HT-29 (cell line): ENCODE measurements around the gene ANTXR1. TPM values are rescaled to one million over a fixed set of nuclear protein-coding genes. Genes with fewer than 3 reads are reported as not detected.

ENCODE experiments used
- DNase-seq: peaks from one replicate; pipeline ENCODE4 v3.0.0-alpha.2; 2015; ENCODE audit warnings: low spot score
- total RNA-seq: library from RNA; depleted of rRNA; stranded (reverse); fragments of >200 nt; shearing (Covaris generic); gene quantifications from 2 replicates; pipeline ENCODE4 v1.2.3, GENCODE V29; 2014

The ANTXR1 gene
- total RNA-seq, 1 experiment from 2014 or later, result not detected

DNA sequence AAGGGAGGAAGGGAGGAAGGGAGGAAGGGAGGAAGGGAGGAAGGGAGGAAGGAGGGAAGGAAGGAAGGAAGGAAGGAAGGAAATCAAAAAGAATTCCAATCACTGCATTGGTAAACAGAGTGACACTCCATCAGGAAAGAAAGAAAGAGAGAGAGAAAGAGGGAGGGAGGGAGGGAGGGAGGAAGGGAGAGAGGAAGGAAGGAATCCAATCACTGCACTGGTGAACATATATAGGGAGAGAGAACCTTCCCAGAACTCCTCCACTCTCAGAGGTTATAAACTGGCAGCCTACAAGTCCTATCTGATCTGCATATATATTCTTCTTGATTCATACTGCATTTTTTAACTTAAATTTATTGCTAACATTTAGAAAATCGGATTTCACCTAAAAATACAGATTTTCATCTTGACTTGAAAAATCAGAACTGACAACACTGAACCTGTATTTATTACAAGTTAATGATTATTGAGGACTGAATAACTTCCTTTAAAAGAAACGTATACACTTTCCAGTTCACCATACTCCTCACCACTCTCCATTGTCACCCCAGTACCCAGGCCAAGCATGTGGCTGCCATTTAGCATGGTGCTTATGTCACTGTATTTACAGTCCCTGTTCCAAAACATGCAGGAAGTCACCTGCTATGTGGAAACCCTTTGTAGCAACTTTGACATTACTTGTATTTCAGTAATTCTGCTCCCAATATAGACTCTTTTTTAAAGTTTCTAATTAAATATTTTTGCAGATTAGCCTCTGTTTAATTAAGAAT is 83.5 kb downstream of the ANTXR1 start:
- DNase-seq, result no peak

DNA sequence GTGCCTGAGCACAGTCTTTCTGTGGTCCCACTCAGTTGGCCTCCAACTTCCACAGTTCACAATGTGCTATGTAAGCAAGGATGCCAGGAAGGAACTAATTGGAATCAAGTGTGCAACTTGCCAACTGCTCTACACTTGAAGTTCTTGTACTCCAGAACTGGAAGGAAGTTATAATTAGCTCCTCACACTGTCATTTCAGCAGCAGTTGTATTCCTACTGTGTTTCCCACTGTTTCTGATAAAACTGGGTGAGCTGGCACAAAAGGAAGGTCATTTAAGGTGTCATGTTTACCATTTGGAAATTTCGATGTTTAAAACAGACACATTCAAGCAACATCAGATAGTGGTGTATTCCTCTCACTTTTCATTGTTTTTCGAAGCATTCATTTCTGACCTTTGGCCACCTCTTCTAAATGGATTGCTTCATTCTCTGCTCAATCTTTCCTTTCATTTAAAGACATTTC is 84.2 kb downstream of the ANTXR1 start:
- DNase-seq, result no peak

DNA sequence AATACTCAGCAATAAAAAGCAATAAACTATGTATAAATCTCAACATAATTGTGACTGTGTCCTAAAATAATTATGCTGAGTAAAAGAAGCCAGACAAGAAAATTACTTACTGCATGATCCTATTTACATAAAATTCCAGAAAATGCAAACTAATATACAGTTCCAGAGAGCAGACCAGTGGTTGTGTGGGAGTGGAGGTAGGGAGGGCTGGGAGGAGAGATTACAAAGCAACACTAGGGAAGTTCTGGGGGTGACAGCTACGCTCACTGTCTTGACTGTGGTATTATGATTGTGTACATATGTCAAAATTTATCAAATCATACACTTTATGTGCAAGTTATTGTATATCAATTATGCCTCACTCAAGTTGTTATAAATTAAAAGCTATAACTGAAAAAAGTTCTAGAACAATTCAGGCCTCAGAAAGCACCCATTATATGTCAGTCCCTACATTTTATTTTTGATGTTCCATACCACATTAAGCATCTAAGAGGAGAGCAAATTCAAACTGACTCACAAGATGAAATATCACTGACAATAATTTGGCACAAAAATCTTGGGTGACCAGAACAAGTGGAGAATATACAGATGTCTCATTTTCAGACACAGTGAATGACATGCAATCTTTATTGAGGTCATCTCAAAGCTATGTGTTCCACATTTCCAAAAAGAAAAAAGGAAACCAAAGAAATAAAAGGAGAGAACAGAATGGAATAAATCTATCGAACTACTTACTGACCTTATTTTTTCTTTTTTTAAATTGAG is 85.1 kb downstream of the ANTXR1 start:
- DNase-seq, result no peak

DNA sequence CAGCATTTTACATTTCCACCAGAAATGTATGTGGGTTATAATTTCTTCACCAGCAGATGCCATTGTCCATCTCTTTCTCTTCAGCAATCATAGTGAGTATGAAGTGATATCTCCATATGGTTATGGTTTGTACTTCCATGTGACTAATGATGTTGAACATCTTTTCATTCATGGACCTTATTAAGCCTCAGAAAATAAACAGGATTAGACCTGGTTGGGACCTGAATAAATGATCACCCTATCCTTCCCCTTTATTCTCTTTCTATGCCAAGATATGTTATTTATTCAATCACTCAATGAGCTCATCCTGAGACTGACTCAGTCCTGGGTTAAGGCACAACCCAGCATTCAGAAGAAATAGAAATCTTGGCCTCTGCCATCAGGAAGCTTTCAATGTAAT is 86.6 kb downstream of the ANTXR1 start:
- DNase-seq, result no peak

DNA sequence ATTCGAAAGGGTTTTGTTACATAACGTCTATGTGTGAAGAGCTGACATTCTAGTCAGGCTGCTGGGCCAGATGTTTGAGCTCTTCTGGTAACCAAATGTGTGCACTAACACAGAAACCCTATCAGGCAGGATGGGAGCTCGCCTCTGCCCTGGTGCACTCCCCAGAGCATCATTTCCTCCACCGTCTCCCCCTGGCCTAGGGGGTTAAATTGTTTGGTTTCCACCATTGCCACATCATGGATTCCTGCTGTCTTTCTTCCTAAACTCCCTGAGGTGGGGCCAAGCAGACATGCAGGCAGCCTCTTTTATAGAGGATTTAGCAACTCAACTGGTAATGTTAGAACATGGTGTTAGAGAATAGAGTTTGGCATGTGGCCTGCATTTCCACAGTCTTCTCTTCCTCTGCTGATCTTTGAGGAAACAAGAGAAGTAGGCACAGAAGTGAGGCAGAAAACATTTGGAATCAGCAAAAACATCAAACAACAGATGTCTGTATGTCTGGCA is 87.3 kb downstream of the ANTXR1 start:
- no peak for DNase-seq

DNA sequence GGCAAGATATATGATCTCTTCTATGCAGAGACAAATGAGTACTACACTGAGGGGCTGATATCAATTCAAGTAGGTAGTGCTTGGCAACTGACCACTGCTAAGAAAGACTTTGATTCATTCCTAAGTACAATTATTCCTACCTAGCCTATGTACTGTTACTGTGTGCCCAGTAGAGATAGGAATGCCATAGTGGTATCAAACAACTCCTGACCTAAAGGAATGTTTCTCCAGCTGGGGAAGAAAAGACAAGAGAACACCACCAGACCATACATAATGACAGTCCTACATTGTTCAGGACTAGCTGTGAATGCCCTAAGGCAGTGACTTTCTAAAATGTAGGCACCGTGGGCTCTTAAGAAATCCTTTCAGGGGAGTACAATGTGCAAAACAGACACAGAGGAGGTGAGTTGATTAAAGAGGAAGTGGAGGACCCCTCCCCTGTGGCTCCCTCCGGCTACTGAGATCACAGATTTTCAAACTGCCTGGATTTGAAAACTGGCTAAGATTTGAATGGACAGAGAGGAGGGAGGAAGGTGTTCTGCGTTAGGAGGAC is 89.1 kb downstream of the ANTXR1 start:
- DNase-seq, result no peak

DNA sequence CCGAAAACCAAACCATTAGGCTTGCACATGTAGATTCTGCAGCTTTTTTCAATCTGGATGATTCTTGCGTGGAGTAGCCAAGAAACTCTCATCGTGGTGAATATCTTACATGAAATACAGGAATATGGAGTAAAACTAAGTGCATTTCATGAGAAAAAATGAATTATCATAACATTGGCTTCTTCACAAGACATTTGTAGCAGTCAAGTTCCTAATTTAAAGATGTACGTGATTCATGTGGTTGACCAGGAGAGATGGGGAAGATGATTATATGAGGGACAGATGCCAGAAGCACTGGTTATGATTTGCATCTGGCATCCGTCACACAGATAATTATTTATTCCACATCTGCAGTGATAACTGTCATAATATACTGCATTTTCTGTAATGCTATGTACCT is 90.4 kb downstream of the ANTXR1 start:
- DNase-seq, result no peak

DNA sequence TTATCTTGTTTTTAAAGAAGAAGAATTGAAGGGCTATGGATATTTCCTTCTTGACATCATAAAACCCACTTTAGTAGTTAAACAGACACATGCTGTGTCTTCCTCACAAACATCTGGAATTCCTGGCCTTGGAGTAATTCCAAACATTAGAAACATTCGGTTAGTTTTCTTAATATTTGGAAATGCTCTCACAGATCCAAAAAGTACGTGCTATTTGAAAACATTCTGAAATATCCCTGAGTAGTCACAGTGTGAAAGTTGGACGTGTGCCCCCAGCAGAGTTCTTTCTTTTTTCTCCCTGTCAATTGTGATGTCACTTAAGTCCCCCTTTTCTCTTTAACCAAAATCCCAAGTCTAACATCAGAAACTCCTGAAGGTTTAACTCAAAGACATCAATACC is 91.3 kb downstream of the ANTXR1 start:
- DNase-seq, result no peak

DNA sequence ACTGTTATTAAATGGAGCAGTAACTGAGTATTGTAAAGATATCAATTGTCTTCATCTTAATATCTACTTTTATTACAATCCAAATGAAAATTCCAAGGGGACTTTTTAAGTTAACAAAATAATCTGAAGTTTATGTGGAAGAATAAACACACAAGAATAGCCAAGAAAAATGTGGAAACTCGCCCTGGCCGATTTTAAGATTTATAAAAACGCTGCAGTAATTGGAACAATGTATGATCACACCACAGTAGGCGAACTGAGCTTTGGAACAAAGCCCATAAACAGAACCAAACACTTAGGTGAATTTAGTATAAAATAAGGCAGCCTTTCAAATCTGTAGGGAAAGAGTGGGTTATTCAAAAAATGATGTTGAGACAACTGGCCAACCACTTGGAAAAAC is 96.3 kb downstream of the ANTXR1 start:
- DNase-seq, result no peak

DNA sequence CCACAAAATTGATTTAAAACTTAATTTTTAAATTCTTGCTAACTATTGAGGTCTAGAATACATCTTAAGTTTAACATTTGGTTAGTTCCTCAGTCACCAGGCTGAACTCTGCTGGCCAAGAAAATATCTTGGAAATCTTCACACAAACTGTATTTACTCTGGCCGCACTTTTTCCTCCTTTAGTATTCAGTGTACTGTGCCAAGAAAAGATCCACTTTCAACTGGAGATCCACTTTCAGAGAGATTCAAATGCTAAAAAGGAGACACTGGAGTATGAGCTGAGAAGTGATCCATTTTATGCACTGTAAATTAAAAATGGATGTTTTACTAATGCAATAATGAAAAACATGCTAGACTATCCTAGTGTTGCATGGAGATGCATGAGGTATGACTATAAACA is 98.1 kb downstream of the ANTXR1 start:
- DNase-seq, result no peak

DNA sequence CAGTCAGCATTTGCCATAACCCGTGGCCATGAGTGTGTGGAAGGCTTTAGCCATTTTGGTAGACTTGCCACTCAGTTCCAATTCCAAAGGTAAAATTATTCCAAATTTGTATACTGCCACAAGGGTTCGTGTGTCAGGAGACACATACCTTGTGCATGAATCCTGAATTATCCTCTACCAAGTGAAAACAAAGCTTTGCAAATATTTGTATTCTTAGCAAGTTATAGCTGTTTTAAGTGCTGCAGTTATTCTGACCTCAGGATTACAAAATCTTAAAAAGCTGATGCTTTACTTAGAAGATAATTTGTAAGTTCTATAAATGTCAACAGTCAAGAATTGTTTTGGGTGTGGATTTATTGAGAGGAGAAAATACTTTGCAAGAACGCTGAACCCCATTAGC is 100.6 kb downstream of the ANTXR1 start:
- no peak for DNase-seq

DNA sequence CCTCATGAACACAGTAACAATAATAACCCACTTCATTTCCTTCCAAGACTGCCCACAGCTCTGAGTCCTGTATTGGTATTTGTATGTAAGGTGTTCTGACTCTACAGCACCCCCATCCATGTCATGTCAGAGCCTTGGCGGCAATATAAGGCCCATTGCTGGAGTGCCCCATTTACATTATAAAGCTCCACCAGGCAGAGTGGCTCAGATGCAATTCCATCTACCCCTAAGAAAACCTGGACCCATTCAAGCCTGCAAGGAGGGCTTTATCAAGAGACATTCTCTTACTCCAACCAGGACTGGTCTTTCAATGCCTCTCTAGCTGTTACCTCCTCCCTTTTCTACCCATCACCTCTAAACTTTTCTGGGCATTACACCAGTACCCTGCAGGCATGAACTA is 101.6 kb downstream of the ANTXR1 start:
- no peak for DNase-seq

DNA sequence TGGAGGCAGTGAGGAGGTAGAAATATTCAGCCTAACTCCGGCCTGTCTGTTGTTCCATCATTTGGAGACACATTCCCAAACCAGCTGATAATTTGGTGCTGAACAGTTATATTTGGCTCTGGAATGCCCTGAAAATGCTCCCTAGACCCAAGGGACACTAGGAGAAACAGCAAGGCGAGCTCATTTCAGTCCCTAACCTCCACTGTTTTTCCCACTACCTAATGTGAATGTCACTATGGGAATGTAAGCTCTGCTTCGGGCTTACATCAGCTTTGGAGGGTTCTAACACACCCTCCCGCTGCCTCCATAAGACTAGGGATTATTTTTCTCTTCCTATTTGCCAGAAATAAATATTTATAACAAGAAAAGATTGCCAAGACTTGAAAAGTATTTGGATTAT is 103.5 kb downstream of the ANTXR1 start:
- no peak for DNase-seq

DNA sequence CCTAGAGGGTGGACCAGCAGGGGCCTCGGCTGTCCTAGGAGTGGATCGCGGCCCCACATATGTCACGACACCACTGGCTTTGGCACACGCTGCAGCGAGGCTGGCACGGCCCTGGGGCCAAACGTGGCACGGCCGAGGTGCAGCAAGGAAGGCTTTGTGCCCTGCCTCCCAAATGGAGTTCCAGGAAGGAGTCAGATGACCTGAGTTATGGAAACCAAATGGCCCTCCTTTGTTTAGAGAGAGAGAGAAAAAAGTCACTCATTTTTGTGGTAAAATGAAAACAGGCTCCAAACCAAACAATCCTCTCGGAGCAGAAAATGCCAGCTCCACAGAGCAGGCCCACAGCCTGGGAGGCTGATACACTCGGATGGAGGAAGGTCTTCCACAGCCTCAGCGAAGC is 105.6 kb downstream of the ANTXR1 start:
- no peak for DNase-seq

DNA sequence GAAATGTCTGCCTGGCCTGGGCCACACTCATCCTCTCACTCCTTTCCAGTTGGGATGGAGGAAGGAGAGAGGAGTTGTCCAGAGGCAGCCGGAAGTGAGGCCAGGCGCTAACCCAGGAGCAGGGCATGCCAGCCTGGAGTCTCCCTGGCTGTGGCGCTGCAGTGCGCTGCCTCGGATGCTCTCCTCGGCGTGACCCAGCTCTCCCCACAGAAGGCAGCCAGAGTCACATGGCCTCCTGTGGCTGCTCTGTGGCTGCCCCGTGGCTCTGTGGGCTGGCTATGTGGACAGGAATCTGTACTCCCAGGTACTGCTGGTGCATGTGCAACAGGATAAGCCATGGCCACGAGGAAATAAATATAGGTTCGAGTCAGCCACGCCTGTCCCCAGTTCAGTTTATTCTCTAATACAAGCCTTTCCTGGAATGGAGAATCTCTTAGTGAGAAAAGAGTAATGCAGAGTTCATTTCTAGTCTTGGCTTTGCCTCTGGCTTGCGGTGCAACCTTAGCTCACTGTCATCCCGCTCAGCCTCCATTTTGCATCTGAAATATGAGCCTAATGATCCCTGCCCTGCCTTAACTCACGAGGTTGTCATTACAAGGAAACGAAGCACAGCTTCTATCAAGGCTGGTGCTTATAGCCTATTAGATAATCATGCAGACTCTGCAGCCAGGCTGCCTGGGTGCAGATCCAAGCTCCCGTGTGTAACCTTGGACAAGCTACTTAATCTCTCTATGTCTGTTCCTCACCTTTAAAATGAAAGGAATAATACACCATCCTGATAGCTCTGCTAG is 106.3 kb downstream of the ANTXR1 start:
- DNase-seq, result no peak

DNA sequence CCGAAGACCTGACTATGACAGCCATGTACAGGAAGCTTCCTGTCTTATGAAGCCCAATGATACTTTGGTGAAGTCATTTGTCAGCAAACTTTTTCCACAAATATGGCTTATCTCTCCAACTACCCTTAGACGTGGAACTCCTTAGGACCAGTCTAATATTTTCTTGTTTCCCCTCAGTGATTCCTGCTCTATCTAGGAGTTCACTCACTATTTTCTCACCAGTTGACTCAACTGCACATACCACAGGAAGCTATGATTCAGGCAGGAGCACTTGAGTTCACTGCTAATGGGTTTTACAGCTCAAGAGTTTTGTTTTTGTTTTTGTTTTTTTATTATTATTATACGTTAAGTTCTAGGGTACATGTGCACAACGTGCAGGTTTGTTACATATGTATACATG is 109.3 kb downstream of the ANTXR1 start:
- no peak for DNase-seq

DNA sequence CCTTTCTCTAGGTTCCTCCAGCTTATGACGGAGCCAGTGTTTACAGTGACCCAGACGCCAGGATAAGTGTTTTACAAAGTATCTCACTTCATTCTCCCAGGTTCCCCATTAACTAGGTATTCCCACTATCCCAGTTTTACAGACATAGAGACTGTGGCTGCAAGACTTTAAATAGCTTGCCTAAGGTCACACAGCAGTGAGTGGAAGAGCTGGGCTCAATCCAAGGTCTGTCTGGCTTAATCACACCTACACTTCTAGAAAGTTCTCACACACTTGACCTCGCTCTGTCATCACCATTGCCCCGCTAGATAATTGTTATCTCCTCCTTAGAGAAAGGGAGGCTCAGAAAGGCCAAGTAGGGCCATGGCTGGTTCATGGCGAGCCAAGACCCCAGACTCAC is 110.2 kb downstream of the ANTXR1 start:
- DNase-seq, result no peak

DNA sequence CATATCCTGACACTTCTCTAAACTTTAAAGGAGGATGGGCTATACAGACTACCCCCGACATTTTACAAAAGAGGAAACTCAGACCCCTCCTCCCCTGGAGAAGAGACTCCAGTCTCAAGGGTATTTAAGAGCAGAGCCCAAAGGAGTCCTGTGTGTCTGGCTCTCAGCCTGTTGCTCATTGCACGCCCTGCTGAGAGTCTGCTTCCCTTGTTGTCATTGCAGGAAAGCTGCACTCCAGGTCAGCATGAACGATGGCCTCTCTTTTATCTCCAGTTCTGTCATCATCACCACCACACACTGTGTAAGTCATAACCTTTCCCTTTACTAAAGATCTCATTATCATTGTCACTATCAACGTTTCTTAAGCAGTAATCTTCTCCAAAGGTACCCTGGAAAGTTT is 111.4 kb downstream of the ANTXR1 start:
- no peak for DNase-seq

DNA sequence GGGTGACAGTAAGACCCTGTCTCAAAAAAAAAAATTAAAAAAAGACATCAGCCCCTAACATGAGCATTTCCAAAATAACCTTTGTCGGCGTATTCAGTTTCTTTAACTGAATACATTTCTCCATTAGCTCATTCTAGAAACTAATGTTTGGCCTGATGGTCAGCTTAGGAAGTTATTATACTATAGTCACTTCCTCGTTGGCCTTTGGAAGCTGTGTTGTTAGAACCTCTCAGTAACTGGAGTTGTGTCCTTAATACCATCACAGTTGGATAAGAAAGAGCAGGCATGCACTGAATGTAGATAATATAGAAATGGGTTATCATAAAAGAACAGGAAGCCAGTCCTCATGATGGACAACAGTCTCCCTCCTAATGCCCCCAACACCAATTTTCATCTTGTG is 112.8 kb downstream of the ANTXR1 start:
- DNase-seq, result no peak

DNA sequence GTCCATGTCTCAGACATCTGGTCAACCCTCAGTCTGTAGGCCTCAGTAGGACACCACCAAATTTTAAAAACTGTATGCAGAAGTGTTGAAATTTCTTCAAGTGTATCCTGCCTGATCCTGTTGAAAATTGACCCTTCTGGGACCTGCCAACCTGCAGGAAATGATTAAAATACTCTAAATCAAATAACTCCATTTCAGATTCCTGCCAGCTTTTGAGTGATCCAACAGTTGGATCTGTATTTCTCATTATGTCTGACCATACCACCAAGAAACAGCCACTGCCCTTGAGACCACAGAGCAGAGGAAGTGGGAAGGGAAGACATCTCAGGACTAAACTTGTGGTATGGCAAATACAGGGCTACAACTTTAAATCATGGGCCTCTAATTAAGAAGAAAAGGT is 113.4 kb downstream of the ANTXR1 start:
- DNase-seq, result no peak

DNA sequence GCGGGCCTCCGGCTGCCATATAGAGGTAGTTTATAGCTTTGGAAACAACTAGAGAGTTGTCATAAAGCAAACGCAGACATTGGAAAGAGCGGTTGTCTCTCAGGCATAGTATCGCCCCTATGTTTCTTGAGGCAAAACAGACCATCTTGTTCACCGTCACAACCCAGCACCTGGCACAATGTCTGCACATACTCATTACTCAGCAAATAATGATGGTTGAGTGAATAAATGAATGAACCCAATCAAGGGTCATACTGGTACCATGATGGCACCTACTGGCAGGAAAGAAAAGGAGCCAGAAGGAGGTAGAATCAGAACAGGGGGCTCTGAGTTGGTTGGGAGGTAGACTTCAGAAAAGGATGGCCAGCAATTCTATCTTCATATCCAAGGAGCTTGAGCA is 118.5 kb downstream of the ANTXR1 start:
- no peak for DNase-seq
